ENCODE data around the gene MYLK. TPM values are rescaled to one million over a fixed set of nuclear protein-coding genes. Genes with fewer than 3 reads are reported as not detected.

MYLK gene
- total and polyA plus RNA-seq, 4 donors = 17.1 to 158 (median 41.9) TPM

- H3K27ac ChIP-seq (ENCODE audit: low read depth in 1 of 2, low read length in 2 of 2) = no peak overlapping the region
- TF ChIP-seq CTCF (IDR thresholded peaks at IDR 0.05; ENCODE audit: low read depth, low read length, missing input control) (no peak), FOXA2 (IDR thresholded peaks at IDR 0.05) (no peak), ZBTB33 (IDR thresholded peaks at IDR 0.05) (no peak), HNF4G (IDR thresholded peaks at IDR 0.05) (no peak), HNF4A (conservative IDR thresholded peaks at IDR 0.05) (no peak), REST (IDR thresholded peaks at IDR 0.05) (no peak), FOXA1 (IDR thresholded peaks at IDR 0.05) (no peak), MAX (IDR thresholded peaks at IDR 0.05) (no peak), RXRA (IDR thresholded peaks at IDR 0.05) (no peak), SP1 (IDR thresholded peaks at IDR 0.05) (no peak), GABPA (IDR thresholded peaks at IDR 0.05 in 1 of 2, conservative IDR thresholded peaks at IDR 0.05 in 1 of 2) (no peak), RAD21 (IDR thresholded peaks at IDR 0.05) (no peak), NR2F2 (IDR thresholded peaks at IDR 0.05) (no peak), ATF3 (IDR thresholded peaks at IDR 0.05) (no peak), TAF1 (conservative IDR thresholded peaks at IDR 0.05) (no peak), JUND (IDR thresholded peaks at IDR 0.05) (no peak), EGR1 (IDR thresholded peaks at IDR 0.05; ENCODE audit: low read depth in 2 of 2) (no peak), YY1 (IDR thresholded peaks at IDR 0.05) (no peak)
- no peaks in the 10 kb centered on the region for H3K27me3 ChIP-seq (ENCODE audit: control insufficient read depth in 4 of 4, insufficient read depth in 4 of 4, low read length in 3 of 4)
- 95% methylated on average over 4 of the region's 4 CpGs for WGBS
- no peak overlapping the region for H3K9ac ChIP-seq (ENCODE audit: low read depth in 1 of 2, low read length in 2 of 2)
- no peak for DNase-seq (ENCODE audit: low spot score)
- H3K4me1 ChIP-seq (ENCODE audit: control insufficient read depth in 4 of 4, insufficient read depth in 4 of 4, low read length in 3 of 4) = no peaks in the 10 kb centered on the region
- H3K36me3 ChIP-seq (ENCODE audit: control insufficient read depth in 4 of 4, insufficient read depth in 3 of 4, low read depth in 1 of 4, low read length in 3 of 4) = no peaks in the 10 kb centered on the region
- peaks cover 0 to 2% (median 0%) of the 10 kb centered on the region in 4 donors for H3K9me3 ChIP-seq (ENCODE audit: control insufficient read depth in 4 of 4, low read length in 3 of 4)
- H3K4me3 ChIP-seq (ENCODE audit: low read depth in 1 of 3, low read length in 3 of 3) = no peak overlapping the region
Measured at GRCh38 chr3:123817413-123817812, 66.7 kb downstream of the MYLK start.

Measured in liver (tissue), 9 donors.